Effector CD4-positive, alpha-beta T cell (primary cell): ENCODE results near the gene REP15. TPM values are rescaled to one million over a fixed set of nuclear protein-coding genes. Genes with fewer than 3 reads are reported as not detected.
"Not testable (repeated sequence)": the region's sequence is repeated elsewhere in the genome, so short reads cannot be mapped to it uniquely, and the experiment has no call there.

Experiments
- DNase-seq: peaks from one replicate; pipeline ENCODE4 v3.0.0-alpha.2; 2020
- total RNA-seq: gene quantifications from one replicate; lab custom pipeline; 2026; lab: John Stamatoyannopoulos, UW

Gene REP15, protein sequence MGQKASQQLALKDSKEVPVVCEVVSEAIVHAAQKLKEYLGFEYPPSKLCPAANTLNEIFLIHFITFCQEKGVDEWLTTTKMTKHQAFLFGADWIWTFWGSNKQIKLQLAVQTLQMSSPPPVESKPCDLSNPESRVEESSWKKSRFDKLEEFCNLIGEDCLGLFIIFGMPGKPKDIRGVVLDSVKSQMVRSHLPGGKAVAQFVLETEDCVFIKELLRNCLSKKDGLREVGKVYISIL
- total RNA-seq, result not detected

DNA sequence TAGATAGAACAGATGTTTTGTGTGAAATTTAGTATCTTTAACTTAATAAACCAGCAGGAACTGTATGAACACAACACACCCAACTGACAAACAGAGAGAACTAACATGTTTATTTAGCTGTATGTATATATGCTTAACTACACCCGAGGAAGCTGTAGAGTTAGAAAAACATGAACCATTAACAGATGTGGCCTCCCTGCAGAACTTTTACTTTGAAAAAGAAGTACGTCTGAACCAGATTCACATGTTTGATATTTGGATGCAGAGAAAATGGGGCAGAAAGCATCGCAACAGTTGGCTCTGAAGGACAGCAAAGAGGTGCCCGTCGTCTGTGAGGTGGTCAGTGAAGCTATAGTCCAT lies at the start of gene REP15:
REP15 (plus strand) TSS at position 155 of the 360 bp plus-strand sequence; CDS start at position 271, 116 bp downstream.
- no peak for DNase-seq

GRCh38 chr12:27650011-27650410 lies 46.2 kb upstream of the REP15 start:
- DNase-seq, result no peak

- no peak for DNase-seq
These were observed 45.0 kb upstream of the REP15 start for GRCh38 chr12:27651201-27651600.

GRCh38 chr12:27652174-27652763 lies 44.0 kb upstream of the REP15 start:
- DNase-seq, result peak; percentile 20

DNA sequence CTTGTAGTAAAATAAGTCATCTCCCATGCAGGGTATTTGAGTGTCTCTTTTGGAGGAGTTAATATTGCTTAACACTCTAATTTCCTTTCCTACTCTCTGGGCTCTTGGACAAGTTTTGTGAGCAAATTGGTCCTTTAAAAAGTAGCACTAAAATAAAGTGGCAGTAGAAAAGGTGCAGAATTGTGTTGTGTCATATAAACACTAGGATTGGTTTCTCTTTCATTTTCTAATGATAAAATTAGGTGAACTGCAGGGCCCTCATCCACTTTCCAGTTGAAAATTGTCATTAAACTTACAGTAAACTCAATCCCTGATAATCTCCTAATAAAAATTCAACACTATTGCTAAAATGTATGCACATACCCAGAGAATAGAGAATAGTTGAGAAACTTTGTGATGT lies 42.6 kb upstream of the REP15 start:
- DNase-seq, result no peak

GRCh38 chr12:27655476-27655875 lies 40.8 kb upstream of the REP15 start:
- not testable (repeated sequence) for DNase-seq

DNA sequence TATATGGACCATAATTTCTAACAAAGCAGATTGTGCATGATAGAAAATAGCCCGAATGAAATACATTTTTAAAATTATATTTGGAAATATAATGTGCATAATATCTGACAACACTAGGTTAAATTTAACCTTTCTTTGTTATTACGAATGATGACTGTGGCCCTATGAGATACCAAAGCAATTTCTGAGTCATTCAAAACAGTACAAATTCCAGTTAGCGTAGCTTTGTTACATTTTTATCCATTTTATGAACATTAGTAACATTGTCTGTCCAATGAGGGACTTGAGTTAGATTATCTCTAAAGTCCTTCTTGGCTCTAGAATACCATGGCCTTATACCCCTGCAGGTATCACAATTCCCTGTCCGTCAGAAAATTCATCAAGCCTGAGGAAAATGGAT lies 39.0 kb upstream of the REP15 start:
- DNase-seq, result no peak

DNA sequence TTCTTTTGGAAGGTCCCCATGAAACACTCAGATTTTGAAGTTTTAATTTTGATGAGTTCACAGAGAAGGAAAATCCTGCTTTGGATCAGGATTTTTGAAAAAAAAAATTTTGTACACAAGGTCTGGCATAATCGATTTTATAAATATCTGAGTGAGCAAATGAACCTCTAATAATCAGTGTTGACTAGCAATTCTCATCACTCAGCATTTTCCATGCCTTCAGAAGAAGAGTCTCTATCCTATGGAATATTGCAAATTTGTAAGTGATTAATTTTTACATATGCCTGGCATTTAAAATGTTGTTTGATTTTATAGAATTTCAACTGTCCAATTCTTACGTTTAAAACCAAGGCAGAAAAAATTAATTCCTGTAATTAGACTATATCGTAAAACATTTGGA lies 30.5 kb upstream of the REP15 start:
- DNase-seq, result no peak

- no peak for DNase-seq
These were observed 29.7 kb upstream of the REP15 start for GRCh38 chr12:27666510-27666909.

GRCh38 chr12:27667540-27667939 lies 28.7 kb upstream of the REP15 start:
- DNase-seq, result no peak

DNA sequence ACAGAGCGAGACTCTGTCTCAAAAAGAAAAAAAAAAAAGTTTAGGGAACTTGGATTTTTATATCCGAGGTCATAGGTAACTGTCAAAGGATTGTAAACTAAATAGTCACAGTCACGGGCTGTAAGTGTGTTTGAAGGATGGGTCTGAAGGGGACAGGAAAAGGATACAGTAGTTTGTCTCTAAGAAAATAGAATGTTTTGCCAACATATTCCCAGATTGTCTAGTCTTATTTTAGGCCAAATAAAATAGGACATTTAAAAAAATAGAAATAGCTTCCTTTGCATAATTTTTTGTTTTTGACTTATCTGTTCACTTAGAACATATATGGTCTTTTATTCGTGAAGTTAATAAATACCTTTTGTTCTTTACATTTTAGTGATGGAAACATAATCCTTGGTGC lies 24.2 kb upstream of the REP15 start:
- DNase-seq, result no peak

- no peak for DNase-seq
These were observed 23.6 kb upstream of the REP15 start for GRCh38 chr12:27672643-27673042.

GRCh38 chr12:27673101-27673718 lies 23.0 kb upstream of the REP15 start:
- DNase-seq, result no peak

- no peak for DNase-seq
These were observed 21.3 kb upstream of the REP15 start for GRCh38 chr12:27674989-27675388.

DNA sequence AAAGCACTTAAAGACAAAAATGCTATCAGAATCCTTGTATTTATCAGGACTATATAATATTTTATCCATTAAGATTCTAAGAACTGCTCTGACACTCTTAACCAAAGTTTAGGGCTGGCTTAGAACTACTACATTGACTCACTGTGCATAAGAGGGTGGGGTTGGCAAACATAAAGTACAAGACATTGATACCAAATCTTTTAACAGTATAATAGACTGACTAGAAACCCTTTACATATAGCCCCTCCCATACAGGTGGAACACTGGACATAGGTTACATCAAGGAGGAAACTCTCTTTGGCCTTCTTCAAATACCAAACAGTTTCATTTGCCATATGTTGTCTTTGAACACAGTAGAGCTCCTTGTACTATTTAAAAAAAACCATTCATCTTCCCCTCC lies 15.6 kb upstream of the REP15 start:
- no peak for DNase-seq

GRCh38 chr12:27682534-27682933 lies 13.7 kb upstream of the REP15 start:
- no peak for DNase-seq

DNA sequence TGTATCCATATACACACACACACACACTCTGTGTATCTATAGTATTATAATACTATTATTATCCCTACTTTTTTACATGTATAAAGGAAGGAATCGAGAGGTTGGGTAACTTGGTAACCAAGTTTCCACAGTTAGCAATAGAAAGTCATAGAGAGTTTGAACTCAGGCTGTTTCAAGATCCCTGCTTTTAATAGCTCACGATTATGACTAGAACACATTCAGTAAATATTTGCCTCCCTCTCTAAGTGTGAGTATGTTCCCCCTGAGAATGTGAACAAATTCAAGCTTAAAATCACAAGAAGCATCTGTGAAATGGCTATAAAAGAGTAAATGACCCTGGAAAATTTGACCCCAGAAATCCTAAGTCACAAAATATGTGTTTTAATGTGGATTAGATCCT lies 11.0 kb upstream of the REP15 start:
- DNase-seq, result no peak

DNA sequence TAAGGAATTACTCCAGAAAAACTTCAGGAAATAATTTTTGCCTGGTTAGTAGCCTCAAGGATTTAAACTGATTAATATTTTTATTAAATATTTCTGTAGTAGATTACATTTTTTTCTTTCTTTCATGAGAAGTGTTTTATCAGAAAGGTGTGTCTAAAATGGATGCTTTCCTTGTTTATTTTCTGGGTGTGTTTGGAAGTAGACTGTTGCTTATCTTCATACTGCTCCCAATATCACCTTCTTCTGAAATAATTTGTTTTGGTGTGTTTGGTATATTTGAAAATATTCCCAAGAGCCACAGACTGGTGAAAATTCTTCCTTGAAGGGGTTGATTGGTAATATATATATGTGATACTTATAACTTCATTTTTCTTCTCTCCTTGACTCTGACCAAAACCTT lies 10.1 kb upstream of the REP15 start:
- DNase-seq, result no peak

GRCh38 chr12:27688671-27689070 lies 7.6 kb upstream of the REP15 start:
- no peak for DNase-seq

GRCh38 chr12:27689558-27690180 lies 6.6 kb upstream of the REP15 start:
- no peak for DNase-seq

GRCh38 chr12:27693403-27693802 lies 2.8 kb upstream of the REP15 start:
- DNase-seq, result no peak

DNA sequence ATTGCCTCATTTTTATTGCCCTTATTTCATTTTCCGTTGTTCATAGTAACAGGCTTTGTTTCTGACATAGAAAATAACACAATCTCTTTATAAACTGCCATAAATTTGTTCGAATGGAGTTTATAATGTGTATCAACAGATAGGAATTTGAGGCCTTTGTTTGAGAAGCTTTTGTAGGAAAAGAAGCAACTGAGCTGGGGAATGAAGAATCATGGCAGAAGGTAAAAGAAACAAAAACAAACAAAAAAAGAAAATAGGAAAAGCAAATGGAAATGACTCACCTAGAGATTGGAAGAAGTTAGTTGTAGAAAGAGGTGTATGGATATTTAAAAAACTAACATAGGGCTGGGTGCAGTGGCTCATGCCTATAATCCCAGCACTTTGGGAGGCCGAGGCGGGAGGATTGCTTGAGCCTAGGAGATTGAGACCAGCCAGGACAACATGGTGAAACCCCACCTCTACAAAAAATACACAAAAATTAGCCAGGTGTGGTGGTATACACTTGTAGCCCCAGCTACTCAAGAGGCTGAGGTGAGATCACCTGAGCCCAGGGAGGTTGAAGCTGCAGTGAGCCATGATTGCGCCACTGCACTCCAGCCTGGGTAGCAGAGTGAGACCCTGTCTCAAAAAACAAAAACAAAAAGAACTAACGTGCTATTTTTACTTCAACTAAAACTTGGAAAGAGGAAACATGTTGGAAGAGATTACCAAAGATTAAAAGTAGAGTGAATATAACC lies 523 bp upstream of the REP15 start:
- DNase-seq, result no peak

DNA sequence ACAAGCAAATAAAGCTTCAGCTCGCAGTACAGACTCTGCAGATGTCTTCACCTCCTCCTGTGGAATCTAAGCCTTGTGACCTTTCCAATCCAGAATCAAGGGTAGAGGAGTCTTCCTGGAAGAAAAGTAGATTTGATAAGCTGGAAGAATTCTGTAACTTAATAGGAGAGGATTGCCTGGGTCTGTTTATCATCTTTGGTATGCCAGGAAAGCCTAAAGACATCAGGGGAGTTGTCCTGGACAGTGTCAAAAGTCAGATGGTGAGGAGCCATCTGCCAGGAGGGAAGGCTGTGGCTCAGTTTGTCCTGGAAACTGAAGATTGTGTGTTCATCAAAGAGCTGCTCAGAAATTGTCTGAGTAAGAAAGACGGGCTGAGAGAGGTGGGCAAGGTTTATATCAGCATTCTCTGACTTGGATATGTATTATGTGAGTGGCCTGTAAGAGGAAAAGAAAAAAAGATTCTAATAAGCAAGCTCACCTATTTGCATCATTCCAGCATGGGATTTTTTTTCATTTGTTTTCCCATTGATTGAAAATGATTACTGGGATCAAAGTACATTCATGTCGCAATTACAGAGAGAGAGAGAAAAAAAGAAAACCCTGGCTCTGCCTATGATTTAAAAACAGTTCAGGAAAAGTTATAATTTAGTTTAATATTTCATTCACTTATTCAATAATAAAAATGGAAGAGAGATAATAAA lies 767 bp downstream of the REP15 start:
- DNase-seq, result no peak
